Calu3 (cell line): ENCODE measurements around the gene TFAM. TPM values are rescaled to one million over a fixed set of nuclear protein-coding genes. Genes with fewer than 3 reads are reported as not detected.

Source experiments
- BruUV-seq: library from RNA; stranded (reverse); fragments of 400-500 nt; replicated peaks from 2 replicates; lab custom pipeline; 2021; lab: Mats Ljungman, UMichigan
- CTCF ChIA-PET: fragments of 300-600 bp; sonication (Branson Sonifier 250); formaldehyde crosslinking; loops from one replicate; lab custom pipeline; 2022; ENCODE audit warnings: antibody characterized with exemption; lab: Charles Lee
- DNase-seq: peaks from one replicate; pipeline ENCODE4 v3.0.0; 2022
- H3K27ac Mint-ChIP-seq: one replicate; pipeline ENCODE4 v1.8.0; 2022; ENCODE audit warnings: mixed read lengths; ENCODE audit not compliant: unreplicated experiment
- H3K27me3 Mint-ChIP-seq: one replicate; pipeline ENCODE4 v1.8.0; 2022; ENCODE audit warnings: mixed read lengths; ENCODE audit not compliant: unreplicated experiment
- H3K36me3 Mint-ChIP-seq: one replicate; pipeline ENCODE4 v1.8.0; 2022; ENCODE audit warnings: mild to moderate bottlenecking, moderate library complexity, mixed read lengths; ENCODE audit not compliant: insufficient read depth, unreplicated experiment
- H3K4me1 Mint-ChIP-seq: one replicate; pipeline ENCODE4 v1.8.0; 2022; ENCODE audit warnings: mild to moderate bottlenecking, low read depth, mixed read lengths; ENCODE audit not compliant: unreplicated experiment
- H3K4me3 Mint-ChIP-seq: one replicate; pipeline ENCODE4 v1.8.0; 2022; ENCODE audit warnings: mild to moderate bottlenecking, low read depth, moderate library complexity, mixed read lengths; ENCODE audit not compliant: unreplicated experiment
- H3K9me3 Mint-ChIP-seq: one replicate; pipeline ENCODE4 v1.8.0; 2022; ENCODE audit warnings: low read depth, mixed read lengths; ENCODE audit not compliant: unreplicated experiment
- CTCF ChIP-seq: fragments of 200-600 bp; IDR thresholded peaks from one replicate; pipeline ENCODE4 v1.8.0; 2022; ENCODE audit warnings: antibody characterized with exemption; ENCODE audit not compliant: unreplicated experiment
- intact Hi-C: fragments of 100-400 bp; cut with micrococcal nuclease; formaldehyde crosslinking; loops from one replicate; pipeline ENCODE4 v1.10.0; 2022; ENCODE audit not compliant: unreplicated experiment
- total RNA-seq: library from RNA; stranded (reverse); gene quantifications from 2 replicates; pipeline ENCODE4 v1.2.3, GENCODE V29; 2022

Gene TFAM
- total RNA-seq, 1 experiment from 2014 or later, result 94.3 TPM

GRCh38 chr10:58444321-58444720 is 59.1 kb downstream of the TFAM start:
- intact Hi-C loops, result no loop called here
- peaks cover 15% of the 10 kb centered on the region for H3K9me3 Mint-ChIP-seq
- no peaks in the 10 kb centered on the region for H3K36me3 Mint-ChIP-seq
- H3K27me3 Mint-ChIP-seq, result no peaks in the 10 kb centered on the region
- no peak for TF ChIP-seq CTCF
- BruUV-seq, result no TSS peak
- peaks cover 15% of the 10 kb centered on the region for H3K4me1 Mint-ChIP-seq
- H3K27ac Mint-ChIP-seq, result no peak overlapping the region
- H3K4me3 Mint-ChIP-seq, result no peak overlapping the region
- DNase-seq, result no peak
- CTCF ChIA-PET, result interaction anchor here (0.9 kb wide), 1 partner anchor 21 kb away, joined by 3 read pairs; no protein-coding TSS in a partner anchor

GRCh38 chr10:58444876-58445275 is 59.7 kb downstream of the TFAM start:
- no peaks in the 10 kb centered on the region for H3K36me3 Mint-ChIP-seq
- no TSS peak for BruUV-seq
- H3K27ac Mint-ChIP-seq, result no peak overlapping the region
- no peak overlapping the region for H3K4me3 Mint-ChIP-seq
- H3K9me3 Mint-ChIP-seq, result peaks cover 13% of the 10 kb centered on the region
- H3K4me1 Mint-ChIP-seq, result peaks cover 9% of the 10 kb centered on the region
- no peak for DNase-seq
- CTCF ChIA-PET, result interaction anchor here (0.9 kb wide), 1 partner anchor 20 kb away, joined by 3 read pairs; no protein-coding TSS in a partner anchor
- TF ChIP-seq CTCF, result no peak
- intact Hi-C loops, result no loop called here
- no peaks in the 10 kb centered on the region for H3K27me3 Mint-ChIP-seq

- TF ChIP-seq CTCF, result no peak
- H3K4me1 Mint-ChIP-seq, result peaks cover 10% of the 10 kb centered on the region
- no peak overlapping the region for H3K4me3 Mint-ChIP-seq
- no peaks in the 10 kb centered on the region for H3K36me3 Mint-ChIP-seq
- CTCF ChIA-PET, result interaction anchor here (0.7 to 1.0 kb wide), 2 partner anchors 17 to 117 kb away, joined by 4 to 5 read pairs; no protein-coding TSS in a partner anchor
- peaks cover 8% of the 10 kb centered on the region for H3K9me3 Mint-ChIP-seq
- no peak overlapping the region for H3K27ac Mint-ChIP-seq
- DNase-seq, result no peak
- no peaks in the 10 kb centered on the region for H3K27me3 Mint-ChIP-seq
- intact Hi-C loops, result no loop called here
- no TSS peak for BruUV-seq
Observed at GRCh38 chr10:58448121-58448935, 63.1 kb downstream of the TFAM start.

Other genes with a start within 250 kb of the TFAM start
- 10.0 and 10.7 TPM in 2 replicates for gene IPMK, start 117.5 kb upstream of the TFAM start, total RNA-seq
- gene CISD1, start 116.2 kb upstream of the TFAM start, total RNA-seq, result 58.3 and 69.0 TPM in 2 replicates
- gene UBE2D1, start 50.4 kb upstream of the TFAM start, total RNA-seq, result 22.9 and 25.6 TPM in 2 replicates
- 58.0 and 70.2 TPM in 2 replicates for gene BICC1, start 127.5 kb downstream of the TFAM start, total RNA-seq